Measurements from ENCODE around the gene DNAH3. TPM values are rescaled to one million over a fixed set of nuclear protein-coding genes. Genes with fewer than 3 reads are reported as not detected.

DNAH3 gene
- total and polyA plus RNA-seq, 2 of the 13 experiments (the other 11 are each of a cell fraction or from before 2014, with no cell fraction given), result 0.07 to 0.08 TPM

DNA sequence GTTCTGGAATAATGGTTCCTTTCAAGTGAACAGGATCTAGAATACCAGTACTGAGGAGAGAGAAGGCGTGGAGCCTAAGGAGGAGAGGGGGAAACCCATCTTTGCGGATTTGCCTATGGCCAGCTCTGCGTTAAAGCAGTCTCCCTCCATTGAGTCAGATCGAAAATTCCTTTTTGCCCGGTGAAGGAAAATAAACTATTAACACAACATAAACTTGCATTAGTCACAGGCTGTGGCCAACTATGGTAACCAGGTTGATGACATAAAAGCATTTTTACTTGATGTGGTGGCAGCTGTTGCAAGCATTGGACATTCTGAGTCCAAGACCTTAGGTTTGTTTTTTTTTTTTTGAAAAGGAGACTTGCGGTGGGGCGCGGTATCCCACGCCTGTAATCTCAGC, 16.7 kb upstream of the DNAH3 start:
- no TSS peak for BruUV-seq (replicated peaks)
- FAIRE-seq, result no peak
- POLR2A ChIA-PET, result no interaction called here
- WGBS (ENCODE audit: low lambda C conversion rate), result 71% methylated on average over 9 of the region's 9 CpGs
- intact Hi-C loops (cut with micrococcal nuclease; ENCODE audit: unreplicated experiment) (no loop called here), in situ Hi-C loops (cut with HindIII; ENCODE audit: extremely low pct_ligation_motif_present, low pct_unique_long_range_greater_than_20kb) (loop anchor here (25.0 kb wide), 1 partner anchor 1170 kb away; no protein-coding TSS in a partner anchor)
- H3K9ac ChIP-seq (ENCODE audit: insufficient read depth, low read depth, low read length), result no peak overlapping the region
- H3K4me3 ChIP-seq (replicated peaks in 1 of 3; ENCODE audit: insufficient read depth in 1 of 3, low read depth in 2 of 3, low read length in 3 of 3), result no peak overlapping the region
- no peak overlapping the region for H3K4me2 ChIP-seq (ENCODE audit: low read depth, low read length)
- no peak overlapping the region for H3K27ac ChIP-seq (ENCODE audit: extremely low read length, insufficient read depth, low read length)
- ATAC-seq, result no peak
- H3K79me2 ChIP-seq (ENCODE audit: insufficient read depth, low read length), result no peaks in the 10 kb centered on the region
- no peaks in the 10 kb centered on the region for H3K36me3 ChIP-seq (replicated peaks in 1 of 2; ENCODE audit: control insufficient read depth in 1 of 2, insufficient read depth in 2 of 2, low read length in 2 of 2)
- TF ChIP-seq, protein P1, sequence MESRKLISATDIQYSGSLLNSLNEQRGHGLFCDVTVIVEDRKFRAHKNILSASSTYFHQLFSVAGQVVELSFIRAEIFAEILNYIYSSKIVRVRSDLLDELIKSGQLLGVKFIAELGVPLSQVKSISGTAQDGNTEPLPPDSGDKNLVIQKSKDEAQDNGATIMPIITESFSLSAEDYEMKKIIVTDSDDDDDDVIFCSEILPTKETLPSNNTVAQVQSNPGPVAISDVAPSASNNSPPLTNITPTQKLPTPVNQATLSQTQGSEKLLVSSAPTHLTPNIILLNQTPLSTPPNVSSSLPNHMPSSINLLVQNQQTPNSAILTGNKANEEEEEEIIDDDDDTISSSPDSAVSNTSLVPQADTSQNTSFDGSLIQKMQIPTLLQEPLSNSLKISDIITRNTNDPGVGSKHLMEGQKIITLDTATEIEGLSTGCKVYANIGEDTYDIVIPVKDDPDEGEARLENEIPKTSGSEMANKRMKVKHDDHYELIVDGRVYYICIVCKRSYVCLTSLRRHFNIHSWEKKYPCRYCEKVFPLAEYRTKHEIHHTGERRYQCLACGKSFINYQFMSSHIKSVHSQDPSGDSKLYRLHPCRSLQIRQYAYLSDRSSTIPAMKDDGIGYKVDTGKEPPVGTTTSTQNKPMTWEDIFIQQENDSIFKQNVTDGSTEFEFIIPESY (CRISPR knock-in tag; IDR thresholded peaks at IDR 0.05), result 0 out of 2 replicates have a peak, but pooled peaks have one; percentile 2
- no peak for TF ChIP-seq GPN1 (CRISPR knock-in tag; IDR thresholded peaks at IDR 0.05; ENCODE audit: borderline replicate concordance)
- DNase-seq (ENCODE audit: low spot score), result no peak
- H3K4me1 ChIP-seq (ENCODE audit: insufficient read depth, low read length), result peaks cover 9% of the 10 kb centered on the region; the same call in 1 of the 2 replicates
- H2AFZ ChIP-seq (ENCODE audit: low read length), result no peak overlapping the region
- no peaks in the 10 kb centered on the region for H3K9me3 ChIP-seq (ENCODE audit: low read length)
- no peaks in the 10 kb centered on the region for H4K20me1 ChIP-seq (ENCODE audit: insufficient read depth, low read length)
- CTCF ChIA-PET (ENCODE audit: low intra/inter-chr PET ratio, low total read pairs), result no interaction called here
- H3K27me3 ChIP-seq (ENCODE audit: control insufficient read depth in 1 of 2, insufficient read depth in 2 of 2, low read length in 2 of 2), result no peaks in the 10 kb centered on the region

DNA sequence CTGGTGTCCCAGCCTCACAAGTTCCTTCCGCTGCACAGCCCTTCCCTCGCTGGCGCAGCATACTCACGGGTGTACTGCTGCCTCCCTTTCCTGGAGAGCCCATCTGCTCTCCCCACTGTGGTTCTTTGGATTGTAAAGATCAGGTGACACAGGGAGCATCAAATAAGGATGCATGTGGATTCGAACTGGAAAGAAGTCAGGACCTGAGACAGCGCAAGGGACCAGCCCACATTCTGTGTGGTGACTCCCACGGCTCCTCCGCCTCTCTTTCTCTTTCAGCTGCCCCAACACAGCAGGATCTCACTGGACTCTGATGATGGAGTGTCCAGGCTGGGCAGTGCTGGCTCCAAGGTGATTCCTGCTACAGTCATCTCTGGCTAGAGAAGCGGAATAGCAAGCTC, 15.9 kb upstream of the DNAH3 start:
- Histone ChIP-seq H3K79me2 (ENCODE audit: insufficient read depth, low read length) (no peaks in the 10 kb centered on the region), H3K4me3 (replicated peaks in 1 of 3; ENCODE audit: insufficient read depth in 1 of 3, low read depth in 2 of 3, low read length in 3 of 3) (no peak overlapping the region), H3K27me3 (ENCODE audit: control insufficient read depth in 1 of 2, insufficient read depth in 2 of 2, low read length in 2 of 2) (no peaks in the 10 kb centered on the region), H3K36me3 (replicated peaks in 1 of 2; ENCODE audit: control insufficient read depth in 1 of 2, insufficient read depth in 2 of 2, low read length in 2 of 2) (no peaks in the 10 kb centered on the region), H3K4me2 (ENCODE audit: low read depth, low read length) (no peak overlapping the region), H3K9me3 (ENCODE audit: low read length) (no peaks in the 10 kb centered on the region), H2AFZ (ENCODE audit: low read length) (no peak overlapping the region), H4K20me1 (ENCODE audit: insufficient read depth, low read length) (no peaks in the 10 kb centered on the region), H3K4me1 (ENCODE audit: insufficient read depth, low read length) (peaks cover 9% of the 10 kb centered on the region; the same call in 1 of the 2 replicates), H3K9ac (ENCODE audit: insufficient read depth, low read depth, low read length) (no peak overlapping the region), H3K27ac (ENCODE audit: extremely low read length, insufficient read depth, low read length) (no peak overlapping the region)
- TF ChIP-seq MIER2 (CRISPR knock-in tag; IDR thresholded peaks at IDR 0.05) (peak; percentile 86; the same call in 1 of the 2 replicates), ZNF788 (CRISPR knock-in tag; IDR thresholded peaks at IDR 0.05; ENCODE audit: borderline replicate concordance) (0 out of 2 replicates have a peak, but pooled peaks have one; percentile 15), JARID2 (CRISPR knock-in tag; IDR thresholded peaks at IDR 0.05; ENCODE audit: insufficient replicate concordance) (no peak)
- TF ChIP-seq, protein P2, sequence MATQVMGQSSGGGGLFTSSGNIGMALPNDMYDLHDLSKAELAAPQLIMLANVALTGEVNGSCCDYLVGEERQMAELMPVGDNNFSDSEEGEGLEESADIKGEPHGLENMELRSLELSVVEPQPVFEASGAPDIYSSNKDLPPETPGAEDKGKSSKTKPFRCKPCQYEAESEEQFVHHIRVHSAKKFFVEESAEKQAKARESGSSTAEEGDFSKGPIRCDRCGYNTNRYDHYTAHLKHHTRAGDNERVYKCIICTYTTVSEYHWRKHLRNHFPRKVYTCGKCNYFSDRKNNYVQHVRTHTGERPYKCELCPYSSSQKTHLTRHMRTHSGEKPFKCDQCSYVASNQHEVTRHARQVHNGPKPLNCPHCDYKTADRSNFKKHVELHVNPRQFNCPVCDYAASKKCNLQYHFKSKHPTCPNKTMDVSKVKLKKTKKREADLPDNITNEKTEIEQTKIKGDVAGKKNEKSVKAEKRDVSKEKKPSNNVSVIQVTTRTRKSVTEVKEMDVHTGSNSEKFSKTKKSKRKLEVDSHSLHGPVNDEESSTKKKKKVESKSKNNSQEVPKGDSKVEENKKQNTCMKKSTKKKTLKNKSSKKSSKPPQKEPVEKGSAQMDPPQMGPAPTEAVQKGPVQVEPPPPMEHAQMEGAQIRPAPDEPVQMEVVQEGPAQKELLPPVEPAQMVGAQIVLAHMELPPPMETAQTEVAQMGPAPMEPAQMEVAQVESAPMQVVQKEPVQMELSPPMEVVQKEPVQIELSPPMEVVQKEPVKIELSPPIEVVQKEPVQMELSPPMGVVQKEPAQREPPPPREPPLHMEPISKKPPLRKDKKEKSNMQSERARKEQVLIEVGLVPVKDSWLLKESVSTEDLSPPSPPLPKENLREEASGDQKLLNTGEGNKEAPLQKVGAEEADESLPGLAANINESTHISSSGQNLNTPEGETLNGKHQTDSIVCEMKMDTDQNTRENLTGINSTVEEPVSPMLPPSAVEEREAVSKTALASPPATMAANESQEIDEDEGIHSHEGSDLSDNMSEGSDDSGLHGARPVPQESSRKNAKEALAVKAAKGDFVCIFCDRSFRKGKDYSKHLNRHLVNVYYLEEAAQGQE (IDR thresholded peaks at IDR 0.05; ENCODE audit: borderline replicate concordance in 1 of 2, low read depth in 1 of 2, low read length in 2 of 2), result peak; percentile 49 to 89
- no peak for FAIRE-seq
- 84% methylated on average over 9 of the region's 9 CpGs for WGBS (ENCODE audit: low lambda C conversion rate)
- no TSS peak for BruUV-seq (replicated peaks)
- intact Hi-C loops (cut with micrococcal nuclease; ENCODE audit: unreplicated experiment), result no loop called here
- in situ Hi-C loops (cut with HindIII; ENCODE audit: extremely low pct_ligation_motif_present, low pct_unique_long_range_greater_than_20kb), result loop anchor here (25.0 kb wide), 1 partner anchor 1171 kb away; no protein-coding TSS in a partner anchor
- peak; percentile 42; the same call in 2 of the 3 replicates for ATAC-seq
- ChIA-PET CTCF (ENCODE audit: low intra/inter-chr PET ratio, low total read pairs) (no interaction called here), POLR2A (no interaction called here)
- no peak for DNase-seq (ENCODE audit: low spot score)

Data from HepG2 (cell line).